Panc1 (cell line): ENCODE measurements around the gene PCDHGC5. TPM values are rescaled to one million over a fixed set of nuclear protein-coding genes. Genes with fewer than 3 reads are reported as not detected.

Source experiments
- ATAC-seq: fragments of 200-7000 bp; cut with Tn5 transposase; 2 replicates; pipeline ENCODE4 v1.9.1; 2020; ENCODE audit warnings: mild to moderate bottlenecking, moderate library complexity
- BruUV-seq: library from RNA; stranded (reverse); fragments of 400-500 nt; replicated peaks from 2 replicates; lab custom pipeline; 2021; lab: Mats Ljungman, UMichigan
- CTCF ChIA-PET: fragments of 300-600 bp; sonication (Branson Sonifier 250); formaldehyde crosslinking; loops from one replicate; lab custom pipeline; 2022; ENCODE audit warnings: antibody characterized with exemption; lab: Charles Lee
- POLR2A ChIA-PET: fragments of 300-600 bp; sonication (Branson Sonifier 250); formaldehyde crosslinking; loops from one replicate; lab custom pipeline; 2022; ENCODE audit warnings: antibody characterized with exemption; lab: Charles Lee
- DNase-seq: peaks from one replicate; pipeline ENCODE4 v3.0.0-alpha.2; 2010; ENCODE audit warnings: low read depth, low spot score
- H3K27ac ChIP-seq: 2 replicates; pipeline ENCODE4 v1.5.1; 2011; ENCODE audit warnings: mild to moderate bottlenecking, low read length, inconsistent platforms
- H3K27me3 ChIP-seq: fragments of 200-500 bp; sonication (Bioruptor generic); 2 replicates; pipeline ENCODE4 v1.6.0; 2014; ENCODE audit warnings: low read length, inconsistent platforms; ENCODE audit not compliant: control insufficient read depth, insufficient read depth
- H3K36me3 ChIP-seq: fragments of 200-500 bp; sonication (Bioruptor generic); 2 replicates; pipeline ENCODE4 v1.5.1; 2014; ENCODE audit warnings: inconsistent platforms, mild to moderate bottlenecking, low read length, moderate library complexity; ENCODE audit not compliant: control insufficient read depth, insufficient read depth
- H3K4me1 ChIP-seq: 2 replicates; pipeline ENCODE4 v1.5.1; 2011; ENCODE audit warnings: inconsistent platforms, mild to moderate bottlenecking, low read length, moderate library complexity; ENCODE audit not compliant: control insufficient read depth, insufficient read depth
- H3K4me3 ChIP-seq, 2 experiments: 2 replicates each; pipeline ENCODE4 v1.5.1; 2011 to 2012; ENCODE audit warnings: low read depth in 2 of 2, low read length in 2 of 2, mild to moderate bottlenecking in 2 of 2, inconsistent platforms in 1 of 2, moderate library complexity in 1 of 2
- H3K9me3 ChIP-seq: fragments of 200-500 bp; sonication (Bioruptor generic); 2 replicates; pipeline ENCODE4 v1.5.1; 2014; ENCODE audit warnings: low read depth, mild to moderate bottlenecking, inconsistent platforms, low read length, moderate library complexity; ENCODE audit not compliant: control insufficient read depth, insufficient read depth
- POLR2AphosphoS5 ChIP-seq: IDR thresholded peaks from 2 replicates; pipeline ENCODE4 v1.6.1; 2012; ENCODE audit warnings: mild to moderate bottlenecking, low read depth, low read length, moderate library complexity
- SIN3A ChIP-seq: IDR thresholded peaks from 2 replicates; pipeline ENCODE4 v1.6.1; 2012; ENCODE audit warnings: low read depth, mild to moderate bottlenecking, low read length, moderate library complexity, borderline replicate concordance; ENCODE audit not compliant: insufficient read depth
- TCF7L2 ChIP-seq: IDR thresholded peaks from 2 replicates; pipeline ENCODE4 v1.6.1; 2011; ENCODE audit warnings: mild to moderate bottlenecking, low read depth, low read length, inconsistent platforms
- in situ Hi-C: cut with HindIII; loops from 2 replicates; pipeline ENCODE4 v1.10.0; 2016; ENCODE audit warnings: low sequenced_read_pairs, low pct_unique_long_range_greater_than_20kb
- intact Hi-C: fragments of 100-400 bp; cut with micrococcal nuclease; formaldehyde crosslinking; loops from one replicate; pipeline ENCODE4 v1.10.0; 2022; ENCODE audit not compliant: unreplicated experiment
- total RNA-seq: library from RNA; stranded (reverse); gene quantifications from one replicate; pipeline ENCODE4 v1.2.1, GENCODE V29; 2021; ENCODE audit not compliant: unreplicated experiment
- TF ChIP-seq, protein P1 (sequence below): fragments of 450-650 bp; IDR thresholded peaks from 2 replicates; pipeline ENCODE4 v1.5.1; 2017; ENCODE audit warnings: mild to moderate bottlenecking
- TF ChIP-seq, protein P2 (sequence below), 2 experiments: IDR thresholded peaks; 2 replicates each; pipeline ENCODE4 v1.6.1; 2011 to 2012; ENCODE audit warnings: low read depth in 2 of 2, control low read depth in 1 of 2, low read length in 1 of 2, mild to moderate bottlenecking in 1 of 2, moderate library complexity in 1 of 2; ENCODE audit not compliant: insufficient read depth in 1 of 2

PCDHGC5 gene
- total RNA-seq, 1 experiment from 2014 or later, result 0.36 TPM

DNA sequence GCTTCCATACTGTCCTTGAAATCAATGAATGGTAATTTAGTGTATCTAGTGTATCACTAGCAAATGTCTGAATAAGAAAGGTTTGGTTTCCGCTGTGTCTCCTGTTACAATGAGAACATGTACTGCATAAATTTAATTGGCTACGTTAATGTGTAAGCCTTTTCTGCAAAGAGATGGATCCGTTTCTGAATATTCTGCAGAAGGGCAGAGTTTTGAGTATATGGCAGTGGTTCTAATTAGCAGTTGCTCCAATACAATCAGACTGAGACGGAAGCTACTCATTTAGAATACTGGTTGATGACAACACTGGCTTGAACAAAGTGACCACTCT lies 4.6 kb upstream of the PCDHGC5 start:
- DNase-seq (no peak), ATAC-seq (no peak)
- TF ChIP-seq POLR2AphosphoS5 (no peak), SIN3A (no peak), TCF7L2 (no peak)
- TF ChIP-seq, protein P1, sequence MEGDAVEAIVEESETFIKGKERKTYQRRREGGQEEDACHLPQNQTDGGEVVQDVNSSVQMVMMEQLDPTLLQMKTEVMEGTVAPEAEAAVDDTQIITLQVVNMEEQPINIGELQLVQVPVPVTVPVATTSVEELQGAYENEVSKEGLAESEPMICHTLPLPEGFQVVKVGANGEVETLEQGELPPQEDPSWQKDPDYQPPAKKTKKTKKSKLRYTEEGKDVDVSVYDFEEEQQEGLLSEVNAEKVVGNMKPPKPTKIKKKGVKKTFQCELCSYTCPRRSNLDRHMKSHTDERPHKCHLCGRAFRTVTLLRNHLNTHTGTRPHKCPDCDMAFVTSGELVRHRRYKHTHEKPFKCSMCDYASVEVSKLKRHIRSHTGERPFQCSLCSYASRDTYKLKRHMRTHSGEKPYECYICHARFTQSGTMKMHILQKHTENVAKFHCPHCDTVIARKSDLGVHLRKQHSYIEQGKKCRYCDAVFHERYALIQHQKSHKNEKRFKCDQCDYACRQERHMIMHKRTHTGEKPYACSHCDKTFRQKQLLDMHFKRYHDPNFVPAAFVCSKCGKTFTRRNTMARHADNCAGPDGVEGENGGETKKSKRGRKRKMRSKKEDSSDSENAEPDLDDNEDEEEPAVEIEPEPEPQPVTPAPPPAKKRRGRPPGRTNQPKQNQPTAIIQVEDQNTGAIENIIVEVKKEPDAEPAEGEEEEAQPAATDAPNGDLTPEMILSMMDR, result no peak
- TF ChIP-seq, protein P2, sequence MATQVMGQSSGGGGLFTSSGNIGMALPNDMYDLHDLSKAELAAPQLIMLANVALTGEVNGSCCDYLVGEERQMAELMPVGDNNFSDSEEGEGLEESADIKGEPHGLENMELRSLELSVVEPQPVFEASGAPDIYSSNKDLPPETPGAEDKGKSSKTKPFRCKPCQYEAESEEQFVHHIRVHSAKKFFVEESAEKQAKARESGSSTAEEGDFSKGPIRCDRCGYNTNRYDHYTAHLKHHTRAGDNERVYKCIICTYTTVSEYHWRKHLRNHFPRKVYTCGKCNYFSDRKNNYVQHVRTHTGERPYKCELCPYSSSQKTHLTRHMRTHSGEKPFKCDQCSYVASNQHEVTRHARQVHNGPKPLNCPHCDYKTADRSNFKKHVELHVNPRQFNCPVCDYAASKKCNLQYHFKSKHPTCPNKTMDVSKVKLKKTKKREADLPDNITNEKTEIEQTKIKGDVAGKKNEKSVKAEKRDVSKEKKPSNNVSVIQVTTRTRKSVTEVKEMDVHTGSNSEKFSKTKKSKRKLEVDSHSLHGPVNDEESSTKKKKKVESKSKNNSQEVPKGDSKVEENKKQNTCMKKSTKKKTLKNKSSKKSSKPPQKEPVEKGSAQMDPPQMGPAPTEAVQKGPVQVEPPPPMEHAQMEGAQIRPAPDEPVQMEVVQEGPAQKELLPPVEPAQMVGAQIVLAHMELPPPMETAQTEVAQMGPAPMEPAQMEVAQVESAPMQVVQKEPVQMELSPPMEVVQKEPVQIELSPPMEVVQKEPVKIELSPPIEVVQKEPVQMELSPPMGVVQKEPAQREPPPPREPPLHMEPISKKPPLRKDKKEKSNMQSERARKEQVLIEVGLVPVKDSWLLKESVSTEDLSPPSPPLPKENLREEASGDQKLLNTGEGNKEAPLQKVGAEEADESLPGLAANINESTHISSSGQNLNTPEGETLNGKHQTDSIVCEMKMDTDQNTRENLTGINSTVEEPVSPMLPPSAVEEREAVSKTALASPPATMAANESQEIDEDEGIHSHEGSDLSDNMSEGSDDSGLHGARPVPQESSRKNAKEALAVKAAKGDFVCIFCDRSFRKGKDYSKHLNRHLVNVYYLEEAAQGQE (IDR thresholded peaks at IDR 0.05; ENCODE audit: insufficient read depth in 1 of 2, low read depth in 2 of 2, low read length in 1 of 2), result no peak
- H3K36me3 ChIP-seq, result no peaks in the 10 kb centered on the region
- intact Hi-C loops, result no loop called here
- in situ Hi-C loops, result no loop called here
- BruUV-seq, result no TSS peak
- POLR2A ChIA-PET, result no interaction called here
- no peaks in the 10 kb centered on the region for H3K27me3 ChIP-seq
- CTCF ChIA-PET, result interaction anchor here (0.5 kb wide), 1 partner anchor 69 kb away, joined by 13 read pairs; no protein-coding TSS in a partner anchor
- no peak overlapping the region for H3K4me3 ChIP-seq
- no peaks in the 10 kb centered on the region for H3K9me3 ChIP-seq
- no peaks in the 10 kb centered on the region; the same call in 1 of the 2 replicates for H3K4me1 ChIP-seq
- H3K27ac ChIP-seq, result no peak overlapping the region

GRCh38 chr5:141484641-141485311 lies 4.1 kb upstream of the PCDHGC5 start, which contains the start of gene PCDHGC4:
PCDHGC4 (plus strand) TSS chr5:141485030; CDS start chr5:141485174, 144 bp downstream.
- Histone ChIP-seq H3K9me3 (no peaks in the 10 kb centered on the region), H3K27ac (no peak within 1 kb of the TSS), H3K4me3 (no peak within 1 kb of the TSS), H3K27me3 (no peaks in the 10 kb centered on the region), H3K36me3 (no peaks in the 10 kb centered on the region), H3K4me1 (no peaks in the 10 kb centered on the region; the same call in 1 of the 2 replicates)
- ChIA-PET POLR2A (no interaction called here), CTCF (no interaction called here)
- intact Hi-C loops (no loop called here), in situ Hi-C loops (no loop called here)
- no TSS peak for BruUV-seq
- ATAC-seq (no peak), DNase-seq (no peak)
- TF ChIP-seq, protein P1, result no peak
- TF ChIP-seq SIN3A, result no peak
- TF ChIP-seq, protein P2 (IDR thresholded peaks at IDR 0.05; ENCODE audit: insufficient read depth in 1 of 2, low read depth in 2 of 2, low read length in 1 of 2), result no peak
- TF ChIP-seq TCF7L2, result no peak
- no peak for TF ChIP-seq POLR2AphosphoS5
